Left lobe of liver (tissue), 2 donors: ENCODE measurements around the gene EFHC1. TPM values are rescaled to one million over a fixed set of nuclear protein-coding genes. Genes with fewer than 3 reads are reported as not detected.

Source experiments
- ATAC-seq: fragments of 200-7000 bp; cut with Tn5 transposase; one replicate; pipeline ENCODE4 v1.9.1; 2020; ENCODE audit warnings: mild to moderate bottlenecking, moderate library complexity
- DNase-seq: peaks from one replicate; pipeline ENCODE4 v3.0.0-alpha.2; 2020; ENCODE audit warnings: low spot score
- total RNA-seq: library from RNA; stranded (reverse); gene quantifications from one replicate; pipeline ENCODE4 v1.2.1, GENCODE V29; 2021
- donor health status: DM: no; HTN: no; CAD: no; lungs with moderate emphysema.
- donor health status: DM: no; HTN: yes; CAD: no.

EFHC1 gene
- total RNA-seq, 1 donor from 2014 or later: 3.9 TPM

DNA sequence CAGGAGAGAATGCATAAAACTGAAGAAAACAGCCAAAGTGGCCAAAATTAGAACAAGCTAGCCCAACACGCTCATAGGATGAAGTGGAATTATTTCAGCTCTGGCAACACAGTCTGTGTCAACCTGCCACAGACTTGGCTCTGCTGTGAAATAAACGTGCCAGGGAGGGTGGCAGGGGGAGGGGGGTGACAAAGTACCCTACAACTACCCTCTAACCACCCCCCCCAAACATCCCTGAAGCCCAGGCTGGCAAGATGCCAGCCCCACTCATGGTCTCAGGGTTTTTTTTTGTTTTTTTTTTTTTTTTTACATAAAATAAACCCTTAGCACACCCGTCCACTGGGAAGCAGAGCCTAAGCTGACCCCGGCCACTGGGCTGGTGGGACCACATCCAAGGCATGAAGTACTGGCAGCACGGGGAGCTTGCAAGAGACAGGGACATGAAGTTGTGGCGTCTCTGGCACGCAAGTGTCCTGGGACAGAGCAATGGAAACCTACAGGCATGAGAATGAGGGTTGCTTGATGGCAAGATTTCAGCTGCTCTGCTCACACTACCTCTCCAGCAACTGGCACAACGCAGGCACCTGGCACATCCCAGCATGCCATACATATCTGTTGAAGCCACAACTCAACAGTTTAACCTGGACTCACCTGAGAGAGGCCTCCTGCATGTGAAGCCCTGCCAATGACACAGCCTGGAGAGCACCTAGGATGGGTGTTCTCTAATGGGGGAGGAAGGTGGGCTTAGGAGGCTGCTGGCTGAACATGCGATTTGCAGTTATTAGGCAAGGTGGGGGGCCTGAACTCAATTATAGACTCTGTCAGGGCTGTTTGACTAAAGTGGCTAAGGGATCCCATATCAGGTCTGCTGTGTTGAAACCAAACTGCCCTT, 80.3 kb downstream of the EFHC1 start:
- ATAC-seq (peak; percentile 45), DNase-seq (no peak)

DNA sequence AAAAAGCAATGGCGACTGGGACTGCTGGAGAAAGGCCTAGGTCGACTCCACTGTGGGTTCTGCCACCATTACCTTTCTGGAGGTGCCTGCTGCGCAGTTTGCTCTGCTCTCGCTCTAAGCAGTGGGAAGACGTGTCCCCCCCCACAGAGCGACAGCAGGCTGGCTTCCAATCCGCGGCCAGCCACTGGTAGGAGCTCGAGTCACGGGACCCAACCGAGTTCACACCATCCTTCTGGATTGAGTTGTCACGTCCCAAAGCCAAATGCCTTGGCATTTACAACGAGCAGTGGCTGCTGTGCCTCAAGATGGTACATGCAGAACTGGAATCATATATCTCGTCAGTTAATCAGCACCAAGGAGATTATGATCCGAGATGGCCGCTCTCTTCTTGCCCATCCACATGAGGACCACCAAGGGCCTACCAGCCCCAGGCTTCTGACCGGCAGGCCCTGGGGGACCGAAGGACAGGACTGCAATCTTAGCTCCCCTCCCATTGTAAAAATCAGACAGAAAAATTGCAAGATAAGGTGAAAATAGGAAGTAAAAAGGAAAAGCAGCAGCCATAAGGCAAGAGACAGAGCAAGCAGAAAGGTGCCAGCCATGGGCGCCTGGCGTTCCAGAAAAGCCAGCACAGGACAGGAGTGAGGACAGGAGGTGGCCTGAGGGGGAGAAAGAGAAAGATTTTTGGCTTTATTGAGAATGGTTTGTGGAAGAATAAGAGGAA, 82.3 kb downstream of the EFHC1 start:
- DNase-seq (no peak), ATAC-seq (no peak)

DNA sequence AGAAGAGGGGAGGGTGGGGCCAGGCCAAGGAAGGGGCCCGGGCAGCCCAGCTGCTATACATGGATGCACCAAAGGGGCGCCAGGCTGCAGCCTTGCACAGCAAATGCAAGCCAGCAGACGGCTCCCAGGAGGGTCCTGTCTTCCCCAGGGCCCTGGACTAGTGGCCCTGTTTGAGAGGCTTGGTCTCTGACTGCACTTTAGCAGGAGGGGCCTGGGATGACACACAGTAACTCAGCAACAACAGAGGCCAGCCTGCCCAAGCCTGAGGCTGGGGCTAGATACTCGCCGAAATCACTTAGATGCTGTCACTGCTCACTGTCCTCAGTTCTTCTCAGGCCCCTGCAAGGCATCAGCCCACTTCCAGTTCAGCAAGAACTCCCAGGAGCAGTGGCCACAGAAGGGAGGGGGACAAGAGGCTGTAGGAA, 83.2 kb downstream of the EFHC1 start:
- DNase-seq (no peak), ATAC-seq (no peak)

DNA sequence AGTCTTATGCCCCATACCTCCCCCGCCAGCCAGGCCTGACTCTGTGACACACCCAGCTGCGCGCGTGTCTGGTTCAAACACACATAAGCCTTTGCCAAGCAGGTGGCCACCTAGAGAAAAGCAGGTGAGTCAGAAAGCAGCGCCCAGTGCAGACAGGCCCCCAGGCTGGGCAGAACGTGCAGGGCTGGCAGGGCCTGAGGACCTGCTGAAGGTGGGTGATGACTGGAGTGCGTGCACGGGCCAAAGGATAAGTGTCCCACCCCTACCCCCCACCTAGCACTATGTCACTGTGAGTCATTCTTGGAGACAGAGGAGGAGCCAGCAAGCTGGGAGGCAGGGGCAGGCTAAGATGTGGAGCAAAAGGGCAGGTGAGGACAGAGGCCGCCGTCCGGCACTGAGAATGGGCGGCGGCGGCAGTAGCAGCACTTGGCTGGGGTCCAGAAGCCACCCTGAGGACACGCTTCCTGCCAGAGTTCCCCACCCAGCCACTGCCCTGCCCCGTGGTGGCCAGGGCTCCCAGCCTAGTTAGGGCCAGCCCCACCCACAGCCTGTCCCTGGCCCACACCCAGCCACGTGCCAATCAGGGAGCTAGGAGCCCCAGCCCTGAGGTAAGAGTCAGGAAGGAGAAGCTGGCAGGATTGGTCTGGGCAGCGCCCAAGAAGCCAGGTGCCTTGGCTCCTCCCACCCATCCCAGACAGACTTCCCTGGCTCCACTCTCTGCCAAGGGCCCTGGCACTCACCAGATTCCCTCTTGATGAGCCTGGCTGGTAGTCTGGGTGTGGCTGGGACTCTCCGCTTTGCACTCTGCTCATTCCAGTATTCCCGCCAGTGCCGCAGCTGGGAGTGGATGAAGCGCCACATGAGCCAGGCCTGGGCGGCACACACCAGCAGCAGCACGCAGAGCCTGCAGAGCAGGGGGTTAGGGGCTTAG, 84.0 kb downstream of the EFHC1 start:
- DNase-seq: peak; percentile 76
- peak; percentile 74 for ATAC-seq

DNA sequence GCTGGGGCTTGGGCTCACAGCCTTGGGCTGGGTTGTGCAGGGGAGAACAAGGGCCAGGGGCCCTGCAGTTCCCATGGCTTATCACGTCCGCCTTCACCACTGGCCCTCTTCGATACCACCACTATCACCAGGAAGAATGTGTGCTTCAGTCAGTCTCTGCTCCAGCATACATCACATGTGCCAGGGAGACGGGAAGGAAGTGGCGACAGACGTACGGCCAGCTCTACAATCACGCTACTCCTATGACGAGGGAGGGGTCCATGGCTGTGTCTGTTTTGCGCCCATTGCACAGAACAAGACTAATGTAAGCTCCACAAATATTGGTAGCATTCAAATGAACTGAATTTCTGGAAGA, 84.6 kb downstream of the EFHC1 start:
- ATAC-seq (no peak), DNase-seq (no peak)

DNA sequence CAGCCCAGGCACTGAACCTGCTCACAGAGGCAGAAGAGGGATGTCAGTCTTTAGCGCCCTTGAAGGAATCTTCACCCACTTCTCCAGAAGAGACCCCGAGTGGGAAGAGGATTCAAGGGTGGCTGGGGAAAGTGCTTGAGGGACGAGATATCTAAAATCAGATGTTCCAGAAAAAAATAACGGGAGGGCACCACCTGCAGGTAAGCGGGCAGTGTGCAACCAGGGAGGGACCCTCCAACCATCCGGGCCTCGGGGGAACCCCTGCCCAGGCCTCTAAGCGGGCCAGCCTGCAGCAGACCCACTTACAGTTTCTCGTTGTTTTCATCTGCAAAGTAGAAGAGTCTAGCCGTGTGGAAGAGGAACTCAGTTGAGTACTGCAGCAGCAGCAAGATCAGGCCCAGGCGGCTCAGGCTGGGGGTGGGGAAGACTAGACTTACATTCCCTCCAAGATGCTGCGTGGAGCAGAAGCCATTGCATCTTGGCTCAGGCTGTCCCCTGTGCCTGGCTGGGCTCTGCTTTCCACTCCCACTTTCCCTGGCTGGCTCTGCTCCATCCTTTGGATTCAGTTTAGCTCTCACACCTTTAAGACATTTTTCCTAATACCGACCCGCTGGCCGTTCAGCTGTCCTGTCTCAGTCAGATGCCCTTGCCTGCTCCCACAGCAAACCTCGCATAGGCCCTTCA, 85.7 kb downstream of the EFHC1 start:
- ATAC-seq: no peak
- DNase-seq: no peak

DNA sequence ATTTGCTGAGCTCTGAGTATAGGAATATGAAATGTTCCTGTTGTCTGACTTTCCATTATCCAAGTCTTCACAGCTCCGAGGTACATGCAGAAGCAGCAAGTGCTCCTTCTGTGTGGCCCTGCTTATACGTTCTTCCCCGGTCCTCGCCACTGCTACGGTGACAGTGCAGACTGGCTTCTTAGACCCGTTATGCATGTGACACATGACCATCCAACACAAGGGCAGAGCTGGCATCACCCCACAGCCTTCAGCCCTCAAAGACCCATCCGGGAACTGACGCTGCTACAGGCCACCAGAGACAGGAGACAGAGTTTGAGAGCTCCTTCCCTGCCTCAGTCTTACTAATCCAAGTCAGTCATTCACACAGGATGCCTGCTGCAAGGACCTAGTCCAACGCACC, 86.3 kb downstream of the EFHC1 start:
- ATAC-seq (no peak), DNase-seq (no peak)

DNA sequence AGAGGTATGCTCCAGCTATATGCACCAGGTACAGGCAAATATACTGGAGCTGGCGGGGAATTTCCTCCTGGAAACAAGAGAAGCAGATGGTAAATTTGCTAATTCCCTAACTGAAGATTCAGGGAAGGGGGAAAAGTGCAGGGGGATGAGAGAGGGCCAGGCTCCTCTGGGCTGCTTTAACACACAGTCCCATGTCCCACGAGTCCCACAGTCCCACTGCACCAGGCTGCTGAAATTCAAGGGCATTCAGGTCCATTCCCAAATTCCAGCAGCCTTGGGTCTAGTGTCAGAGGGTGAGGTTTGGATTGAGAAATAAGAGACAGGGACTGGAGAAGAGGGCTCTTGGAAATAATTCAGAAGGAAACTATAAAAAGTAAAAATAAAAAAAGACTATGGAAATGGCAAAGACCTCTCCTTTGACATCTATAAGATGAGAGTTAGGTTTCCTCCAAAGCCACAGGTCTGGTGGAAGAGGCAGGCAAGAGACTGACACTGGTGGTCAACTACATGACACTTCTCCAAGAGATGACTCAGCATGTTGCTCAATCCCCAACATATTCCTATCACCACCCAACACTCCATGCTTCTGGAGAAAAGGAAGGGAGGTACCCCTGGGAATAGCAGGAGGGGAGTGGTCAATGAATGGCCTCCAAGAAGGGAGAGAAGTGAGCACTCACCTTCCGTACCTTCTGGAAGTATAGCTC, 87.6 kb downstream of the EFHC1 start:
- no peak for DNase-seq

DNA sequence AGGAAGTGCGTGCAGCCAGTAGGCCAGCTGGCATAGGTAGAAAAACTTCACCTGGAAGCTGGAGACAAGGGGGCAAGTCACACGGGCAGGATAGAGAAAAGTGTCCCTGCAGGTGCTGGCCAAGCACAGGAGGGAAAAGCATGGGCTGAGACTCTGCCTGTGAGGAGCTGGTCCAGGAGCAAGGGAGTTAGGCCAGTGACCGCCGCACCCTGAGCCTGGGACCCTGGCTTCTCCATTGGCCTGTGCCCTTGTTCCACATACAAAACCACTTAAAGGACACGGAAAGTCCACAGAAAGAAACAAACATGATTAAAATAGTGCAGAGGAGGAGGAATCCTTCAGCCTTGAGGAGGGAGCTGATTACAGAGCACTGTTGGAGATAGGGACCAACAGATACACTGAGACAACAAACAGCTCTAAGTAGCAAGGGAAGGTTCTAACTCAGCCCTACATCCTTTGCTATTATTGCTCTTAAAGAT, 88.2 kb downstream of the EFHC1 start:
- ATAC-seq (no peak), DNase-seq (no peak)

More for the DNA sequence above, 87.6 kb downstream of the EFHC1 start:
- no peak for ATAC-seq

DNA sequence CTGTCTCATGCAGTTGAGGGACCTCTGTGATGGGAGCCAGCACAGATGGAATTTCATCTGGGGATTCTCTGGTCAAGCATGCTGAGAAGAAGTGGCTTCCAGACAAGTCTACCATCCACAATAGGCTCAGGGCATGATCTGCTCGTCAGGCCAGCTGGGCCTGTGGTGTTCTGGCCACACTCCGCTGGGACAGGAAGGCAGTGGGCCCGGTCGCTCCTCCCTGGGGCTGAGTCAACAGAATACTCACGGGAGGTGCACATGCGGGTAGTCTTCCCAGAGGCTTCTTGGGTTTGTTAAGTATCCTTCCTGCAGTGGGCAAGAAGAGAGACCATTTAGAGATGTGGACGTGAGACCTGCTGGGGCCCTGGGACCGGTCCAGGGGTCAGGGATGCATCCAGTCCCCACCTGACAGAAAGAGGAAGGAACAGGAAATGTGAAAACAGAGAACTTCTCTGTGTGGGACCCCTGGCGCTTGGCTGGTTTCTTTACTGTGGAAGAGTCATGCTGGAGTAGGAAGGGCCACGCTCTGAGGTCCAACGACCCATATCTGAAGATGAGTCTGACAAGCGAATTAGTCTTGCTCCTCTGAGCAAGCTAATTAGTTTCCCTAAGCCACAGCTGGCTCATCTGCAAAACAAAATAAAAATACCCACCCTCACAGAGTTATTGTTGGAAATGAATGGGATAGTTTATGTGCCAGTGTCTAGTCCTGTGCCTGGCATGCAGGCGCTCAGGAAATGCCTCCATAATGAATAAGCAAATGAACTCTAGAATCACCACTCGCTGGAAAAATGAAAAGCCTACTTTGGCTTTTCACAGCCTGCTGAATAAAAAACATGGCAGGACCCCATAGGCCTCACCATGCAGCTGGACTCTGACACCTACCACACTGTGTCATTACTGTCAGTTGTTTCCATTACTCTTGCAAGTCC, 89.4 kb downstream of the EFHC1 start:
- no peak for ATAC-seq
- peak; percentile 35 for DNase-seq

DNA sequence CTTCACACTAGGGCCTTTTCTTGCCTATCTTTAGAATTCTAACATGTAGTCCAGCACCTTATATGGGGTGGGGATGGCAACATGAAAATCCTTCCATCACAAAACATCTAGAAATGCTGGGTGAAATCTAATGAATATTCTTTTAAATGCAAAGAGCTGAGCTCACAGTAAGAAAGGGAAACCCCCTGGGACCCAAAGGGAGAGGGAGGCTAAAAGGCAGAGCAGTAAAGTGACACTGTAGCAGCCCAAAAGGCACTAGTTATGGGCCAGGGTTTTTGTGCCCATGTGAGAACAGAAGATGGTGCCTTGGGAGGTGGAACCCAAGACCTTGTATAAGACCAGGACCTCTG, 90.0 kb downstream of the EFHC1 start:
- no peak for DNase-seq
- no peak for ATAC-seq

DNA sequence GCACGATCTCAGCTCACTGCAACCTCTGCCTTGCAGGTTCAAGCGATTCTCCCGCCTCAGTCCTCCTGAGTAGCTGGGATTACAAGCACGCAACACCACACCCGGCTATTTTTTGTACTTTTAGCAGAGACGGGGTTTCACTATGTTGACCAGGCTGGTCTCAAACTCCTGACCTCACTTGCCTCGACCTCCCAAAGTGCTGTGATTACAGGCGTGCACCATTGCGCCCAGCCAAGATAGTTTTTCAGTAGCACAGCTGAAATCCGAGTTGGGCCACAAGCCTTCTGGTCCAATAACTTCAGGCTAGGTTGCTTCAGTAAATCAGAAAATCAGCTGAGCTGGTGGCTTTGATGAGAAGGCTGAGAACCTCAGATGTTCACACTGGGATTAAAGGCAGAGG, 91.0 kb downstream of the EFHC1 start:
- ATAC-seq (no peak), DNase-seq (peak; percentile 5)

DNA sequence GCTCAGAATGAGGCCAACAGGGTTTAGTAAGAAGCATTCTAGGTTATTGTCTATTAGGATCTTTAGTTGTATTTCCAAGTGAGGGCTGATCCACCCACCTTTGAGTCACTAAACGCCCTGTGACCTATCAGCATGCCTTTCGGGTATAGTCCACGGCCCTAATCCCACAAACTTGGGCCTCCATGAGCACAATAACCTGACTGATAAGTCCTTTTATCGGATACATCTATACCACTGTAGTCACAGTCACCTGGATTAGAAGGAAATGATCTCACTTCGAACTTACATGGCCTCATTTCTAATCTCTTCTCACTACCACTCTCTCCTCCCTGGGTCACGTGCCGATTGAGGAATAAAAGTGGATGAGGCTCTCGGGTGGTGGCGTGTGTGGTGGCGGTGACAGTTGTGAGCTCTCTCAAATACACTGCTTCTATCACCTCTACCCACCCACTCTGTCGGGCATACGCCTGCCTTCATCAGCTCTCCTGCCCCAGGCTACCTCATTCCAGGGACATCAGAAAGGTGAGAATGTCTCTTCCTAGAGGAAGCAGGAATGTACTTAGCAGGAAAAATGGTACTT, 91.5 kb downstream of the EFHC1 start:
- DNase-seq (no peak), ATAC-seq (no peak)

DNA sequence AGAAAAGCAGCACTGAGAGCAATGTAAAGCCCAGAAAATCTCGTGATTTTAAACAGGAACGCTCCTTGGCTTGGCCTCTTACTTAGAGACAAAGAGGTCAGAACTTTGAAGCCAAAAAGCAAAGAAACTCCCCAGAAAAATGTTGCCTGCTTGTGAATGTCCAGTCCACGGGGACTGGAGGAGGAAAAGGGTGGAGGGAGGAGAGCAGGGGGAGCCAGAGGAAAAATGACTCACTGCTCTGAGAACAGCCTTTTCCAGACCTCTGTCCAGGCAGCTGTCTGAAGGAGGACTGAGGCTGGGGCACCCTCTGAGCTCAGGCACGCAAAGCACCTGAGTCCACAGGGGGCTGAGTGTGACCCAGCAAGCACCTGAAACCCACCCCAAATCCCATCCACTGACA, 92.1 kb downstream of the EFHC1 start:
- ATAC-seq (peak; percentile 40), DNase-seq (no peak)

DNA sequence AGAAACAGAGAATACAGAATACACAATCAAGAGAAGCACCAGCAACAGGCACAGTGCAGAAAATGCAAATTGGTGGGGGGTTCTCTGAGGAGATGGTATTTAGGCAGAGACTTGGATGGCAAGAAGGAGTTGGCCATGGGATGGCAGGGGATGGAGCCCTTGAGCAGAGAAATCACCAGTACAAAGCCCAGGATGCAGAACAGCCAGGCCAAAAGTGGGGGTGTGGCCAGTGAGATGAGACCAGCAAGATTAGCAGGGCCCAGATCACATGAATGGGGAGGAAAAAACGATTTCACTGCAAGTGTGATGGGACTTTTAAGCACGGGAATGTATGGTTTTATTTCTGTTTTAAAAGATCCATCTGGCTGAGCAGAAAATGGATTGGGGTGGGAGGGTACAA, 93.3 kb downstream of the EFHC1 start:
- ATAC-seq: no peak
- DNase-seq: no peak

DNA sequence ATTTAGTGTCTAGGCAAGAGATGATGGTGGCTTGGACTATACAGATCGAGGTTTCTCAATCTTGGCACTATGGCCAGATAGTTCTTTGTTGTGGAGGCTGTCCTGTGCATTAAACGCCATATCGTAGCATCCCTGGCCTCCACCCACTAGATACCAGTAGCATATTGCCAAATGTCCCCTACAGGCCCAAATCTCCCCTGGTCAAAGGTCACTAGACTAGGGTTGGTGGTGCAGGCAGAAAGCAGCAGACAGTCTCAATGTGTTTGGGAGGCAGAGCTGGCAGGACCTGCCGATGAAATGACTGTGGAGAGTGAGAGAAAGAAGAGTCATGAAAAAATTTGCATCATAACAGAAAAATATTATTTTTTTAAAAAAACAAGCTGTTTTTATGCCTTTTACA, 93.8 kb downstream of the EFHC1 start:
- DNase-seq (no peak), ATAC-seq (no peak)

DNA sequence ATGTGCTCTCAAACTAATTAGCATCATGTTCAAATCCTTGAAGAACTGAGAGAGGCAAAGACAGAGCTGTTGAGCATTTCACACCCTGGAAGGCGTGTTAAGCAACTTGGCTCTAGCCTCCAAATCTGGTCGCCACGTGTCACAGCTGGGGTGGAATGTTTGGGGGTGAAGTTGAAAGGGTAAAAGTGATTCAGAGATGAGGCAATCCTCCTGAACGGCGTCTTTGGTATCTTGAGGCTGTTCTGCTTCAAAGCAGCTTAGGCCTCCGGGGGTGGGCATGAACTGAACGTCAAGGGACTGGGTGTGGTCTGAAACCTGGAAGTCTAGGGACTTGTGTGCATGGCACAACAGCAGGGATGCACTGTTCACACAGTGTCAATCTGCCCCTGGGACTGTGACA, 94.4 kb downstream of the EFHC1 start:
- DNase-seq: no peak
- ATAC-seq: no peak

DNA sequence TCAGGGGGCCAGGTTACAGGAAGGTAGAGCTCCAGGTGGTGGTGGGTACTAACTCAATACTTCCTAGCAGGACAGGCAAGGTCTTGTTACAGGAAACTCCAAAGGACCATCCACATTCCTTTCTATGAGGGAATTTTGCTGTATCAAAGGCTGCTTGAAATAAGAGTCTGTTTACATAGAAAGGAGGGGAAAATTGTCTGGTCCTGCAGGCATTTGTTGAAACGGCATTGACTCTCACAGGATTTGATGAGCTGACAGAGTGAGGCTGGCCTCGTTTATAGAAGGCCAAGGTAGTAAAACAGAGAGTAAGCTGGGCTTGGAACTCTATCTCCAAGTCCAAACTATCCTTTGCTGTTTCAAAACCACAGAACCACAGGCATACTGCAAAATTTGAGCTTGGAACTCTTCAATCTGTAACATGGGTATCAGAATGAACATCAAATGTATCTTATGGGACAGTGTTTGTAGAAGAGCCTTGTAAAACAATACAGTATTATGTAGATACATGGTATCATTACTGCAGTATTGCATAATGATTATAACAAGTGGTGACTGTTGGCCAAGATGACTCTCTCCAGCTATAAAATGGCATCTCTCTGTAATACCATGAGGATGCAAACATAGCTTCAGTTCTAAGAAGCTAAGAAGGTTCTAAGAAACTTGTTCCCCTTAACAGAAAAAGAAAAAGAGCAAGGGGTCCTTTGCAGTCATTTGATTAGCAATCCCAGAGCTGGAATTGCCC, 95.2 kb downstream of the EFHC1 start:
- ATAC-seq: no peak
- DNase-seq: no peak
